CD4-positive, alpha-beta T cell (primary cell): ENCODE results near the gene PTP4A1. TPM values are rescaled to one million over a fixed set of nuclear protein-coding genes. Genes with fewer than 3 reads are reported as not detected.

Experiments used
- ATAC-seq: fragments of 200-7000 bp; cut with Tn5 transposase; one replicate; pipeline ENCODE4 v1.10.0; 2022; ENCODE audit warnings: mild to moderate bottlenecking; ENCODE audit not compliant: poor library complexity
- CTCF ChIA-PET: fragments of 350-600 bp; sonication (Branson Sonifier 250); formaldehyde crosslinking; loops from one replicate; lab custom pipeline; 2021; ENCODE audit warnings: antibody characterized with exemption, inconsistent platforms; lab: Charles Lee
- POLR2A ChIA-PET: fragments of 350-600 bp; sonication (Branson Sonifier 250); formaldehyde crosslinking; loops from one replicate; lab custom pipeline; 2021; ENCODE audit warnings: antibody characterized with exemption, inconsistent platforms; lab: Charles Lee
- DNase-seq, 14 experiments: peaks; one replicate each; pipeline ENCODE4 v3.0.0-alpha.2; 2013 to 2020; ENCODE audit warnings: mixed read lengths in 2 of 14
- H3K27ac ChIP-seq, 2 donors: one replicate each; pipeline versions ENCODE4 v1.5.1 to v1.7.0; 2013; ENCODE audit warnings: low read length in 2 of 2, low read depth in 1 of 2, mild to moderate bottlenecking in 1 of 2
- H3K27me3 ChIP-seq, 2 experiments: 1 replicate in 1 of 2; 2 replicates in 1 of 2; pipeline versions ENCODE4 v1.6.1 to v1.7.0; 2013; ENCODE audit warnings: low read length in 2 of 2, control low read depth in 1 of 2, mild to moderate bottlenecking in 1 of 2, moderate library complexity in 1 of 2; ENCODE audit not compliant: insufficient read depth in 2 of 2, control insufficient read depth in 1 of 2
- H3K36me3 ChIP-seq: one replicate; pipeline ENCODE4 v1.6.1; 2013; ENCODE audit warnings: low read length, control low read depth; ENCODE audit not compliant: insufficient read depth
- H3K4me1 ChIP-seq: one replicate; pipeline ENCODE4 v1.6.1; 2013; ENCODE audit warnings: low read length, control low read depth; ENCODE audit not compliant: insufficient read depth
- H3K4me3 ChIP-seq: one replicate; pipeline ENCODE4 v1.5.1; 2013; ENCODE audit warnings: mild to moderate bottlenecking, low read length, moderate library complexity
- H3K9me3 ChIP-seq, 2 experiments: 1 replicate in 1 of 2; 2 replicates in 1 of 2; pipeline versions ENCODE4 v1.6.1 to v1.7.0; 2013; ENCODE audit warnings: low read length in 2 of 2, mild to moderate bottlenecking in 2 of 2, control low read depth in 1 of 2, moderate library complexity in 1 of 2; ENCODE audit not compliant: control insufficient read depth in 1 of 2, insufficient read depth in 1 of 2
- H3K27ac Mint-ChIP-seq: one replicate; pipeline ENCODE4 v1.8.0; 2020; ENCODE audit warnings: mixed read lengths
- H3K27me3 Mint-ChIP-seq: one replicate; pipeline ENCODE4 v1.8.0; 2021; ENCODE audit warnings: mixed read lengths
- H3K36me3 Mint-ChIP-seq: one replicate; pipeline ENCODE4 v1.8.0; 2021; ENCODE audit warnings: low read depth, mixed read lengths
- H3K4me1 Mint-ChIP-seq: one replicate; pipeline ENCODE4 v1.8.0; 2021; ENCODE audit warnings: low read depth, mixed read lengths
- H3K4me3 Mint-ChIP-seq: one replicate; pipeline ENCODE4 v1.8.0; 2020; ENCODE audit warnings: mild to moderate bottlenecking, mixed read lengths
- H3K9me3 Mint-ChIP-seq: one replicate; pipeline ENCODE4 v1.8.0; 2020; ENCODE audit warnings: mixed read lengths
- CTCF ChIP-seq: fragments of 200-600 bp; IDR thresholded peaks from one replicate; pipeline ENCODE4 v1.8.0; 2022; ENCODE audit warnings: antibody characterized with exemption, mild to moderate bottlenecking
- intact Hi-C, 2 experiments: fragments of 100-400 bp; cut with DNase I in 1 of 2; cut with micrococcal nuclease in 1 of 2; formaldehyde crosslinking; loops; one replicate each; pipeline versions ENCODE4 v1.15.1 to v1.9.0; 2023 to 2025; cut with DNase I, micrococcal nuclease
- total RNA-seq, 174 experiments: library from RNA in 2 of 174; stranded (reverse) in 2 of 174; gene quantifications; one replicate each; pipeline ENCODE4 v1.2.3 and lab custom pipeline; 2021 to 2026

PTP4A1 gene
- total RNA-seq, 2 experiments from 2014 or later: 254 to 258 TPM

DNA sequence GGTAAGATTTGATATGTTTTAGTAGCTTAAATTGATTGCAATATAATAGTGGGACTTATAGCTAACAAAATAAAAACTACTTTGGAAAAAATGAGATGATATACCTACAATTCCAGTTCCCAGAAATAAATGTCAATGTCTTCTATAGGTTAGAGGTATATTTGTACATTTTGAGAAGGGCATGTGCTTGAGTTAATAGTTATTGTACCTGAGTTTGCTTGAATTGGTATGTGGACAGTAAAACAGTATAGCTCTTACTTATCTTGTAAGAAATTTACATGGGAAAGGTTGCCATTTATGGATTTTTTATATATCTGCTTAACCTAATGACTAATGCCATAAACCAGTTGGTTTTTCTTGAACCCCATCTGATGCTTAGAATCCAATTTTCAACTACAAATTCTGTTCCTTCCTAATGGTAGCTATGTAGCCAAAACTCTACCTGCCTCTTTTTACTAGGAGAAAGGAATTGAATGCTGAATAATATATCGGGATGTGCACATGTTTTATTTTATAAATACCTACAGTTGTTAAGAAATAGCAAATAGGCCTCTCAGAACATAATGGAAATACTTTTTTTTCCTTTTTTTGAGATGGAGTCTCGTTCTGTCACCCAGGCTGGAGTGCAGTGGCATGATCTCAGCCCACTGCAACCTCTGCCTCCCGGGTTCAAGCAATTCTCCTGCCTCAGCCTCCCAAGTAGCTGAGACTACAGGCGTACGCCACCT, 4.9 kb downstream of the PTP4A1 start:
- ChIA-PET CTCF (interaction anchor here (0.7 kb wide), 1 partner anchor 21 kb away, joined by 3 read pairs; no protein-coding TSS in a partner anchor), POLR2A (interaction anchor here (1.4 kb wide), 2 partner anchors 20 to 59 kb away, joined by 4 to 7 read pairs; partner anchors contain the start of gene PHF3)
- no peak for TF ChIP-seq CTCF
- DNase-seq: no peak
- no peak for ATAC-seq
- intact Hi-C loops: no loop called here
- H3K36me3 Mint-ChIP-seq: peaks cover 78% of the 10 kb centered on the region
- no peak overlapping the region for H3K4me3 Mint-ChIP-seq
- Histone ChIP-seq H3K4me1 (peaks cover 10% of the 10 kb centered on the region), H3K27me3 (no peaks in the 10 kb centered on the region), H3K4me3 (no peak overlapping the region), H3K9me3 (no peaks in the 10 kb centered on the region), H3K27ac (no peak overlapping the region), H3K36me3 (peaks cover 47% of the 10 kb centered on the region)
- H3K4me1 Mint-ChIP-seq: peaks cover 36% of the 10 kb centered on the region
- peak overlapping the region; percentile 45 for H3K27ac Mint-ChIP-seq
- no peaks in the 10 kb centered on the region for H3K9me3 Mint-ChIP-seq
- no peaks in the 10 kb centered on the region for H3K27me3 Mint-ChIP-seq

GRCh38 chr6:63578757-63579156, 6.5 kb downstream of the PTP4A1 start:
- ChIA-PET POLR2A (no interaction called here), CTCF (no interaction called here)
- H3K9me3 Mint-ChIP-seq: no peaks in the 10 kb centered on the region
- H3K4me1 Mint-ChIP-seq: peaks cover 33% of the 10 kb centered on the region
- H3K27me3 Mint-ChIP-seq: no peaks in the 10 kb centered on the region
- H3K9me3 ChIP-seq: no peaks in the 10 kb centered on the region
- no peak for TF ChIP-seq CTCF
- no peaks in the 10 kb centered on the region for H3K27me3 ChIP-seq
- H3K36me3 ChIP-seq: peaks cover 47% of the 10 kb centered on the region
- peaks cover 74% of the 10 kb centered on the region for H3K36me3 Mint-ChIP-seq
- H3K4me3 Mint-ChIP-seq: no peak overlapping the region
- H3K27ac ChIP-seq: no peak overlapping the region
- DNase-seq (no peak), ATAC-seq (no peak)
- H3K27ac Mint-ChIP-seq: no peak overlapping the region
- intact Hi-C loops: no loop called here
- no peak overlapping the region for H3K4me3 ChIP-seq
- peaks cover 7% of the 10 kb centered on the region for H3K4me1 ChIP-seq

DNA sequence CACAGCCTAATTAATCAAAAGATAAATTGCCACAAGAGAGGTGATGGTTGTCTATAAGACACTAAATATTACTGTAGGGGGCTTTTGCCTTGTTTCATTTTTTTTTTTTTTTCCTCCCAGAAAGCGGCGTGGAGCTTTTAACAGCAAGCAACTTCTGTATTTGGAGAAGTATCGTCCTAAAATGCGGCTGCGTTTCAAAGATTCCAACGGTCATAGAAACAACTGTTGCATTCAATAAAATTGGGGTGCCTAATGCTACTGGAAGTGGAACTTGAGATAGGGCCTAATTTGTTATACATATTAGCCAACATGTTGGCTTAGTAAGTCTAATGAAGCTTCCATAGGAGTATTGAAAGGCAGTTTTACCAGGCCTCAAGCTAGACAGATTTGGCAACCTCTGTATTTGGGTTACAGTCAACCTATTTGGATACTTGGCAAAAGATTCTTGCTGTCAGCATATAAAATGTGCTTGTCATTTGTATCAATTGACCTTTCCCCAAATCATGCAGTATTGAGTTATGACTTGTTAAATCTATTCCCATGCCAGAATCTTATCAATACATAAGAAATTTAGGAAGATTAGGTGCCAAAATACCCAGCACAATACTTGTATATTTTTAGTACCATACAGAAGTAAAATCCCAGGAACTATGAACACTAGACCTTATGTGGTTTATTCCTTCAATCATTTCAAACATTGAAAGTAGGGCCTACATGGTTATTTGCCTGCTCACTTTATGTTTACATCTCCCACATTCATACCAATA, 7.8 kb downstream of the PTP4A1 start:
- ChIA-PET POLR2A (no interaction called here), CTCF (no interaction called here)
- Mint-ChIP-seq H3K4me3 (no peak overlapping the region), H3K4me1 (peaks cover 20% of the 10 kb centered on the region), H3K9me3 (no peaks in the 10 kb centered on the region), H3K27me3 (no peaks in the 10 kb centered on the region), H3K36me3 (peaks cover 70% of the 10 kb centered on the region), H3K27ac (no peak overlapping the region)
- Histone ChIP-seq H3K4me3 (no peak overlapping the region), H3K27me3 (no peaks in the 10 kb centered on the region), H3K9me3 (no peaks in the 10 kb centered on the region), H3K27ac (no peak overlapping the region), H3K4me1 (no peaks in the 10 kb centered on the region), H3K36me3 (peaks cover 47% of the 10 kb centered on the region)
- intact Hi-C loops: no loop called here
- ATAC-seq (no peak), DNase-seq (no peak)
- no peak for TF ChIP-seq CTCF
